Measurements from ENCODE around the gene FNDC3B.
A peak's percentile ranks its signal among the peaks of the same experiment; 100 is the strongest.

FNDC3B gene

DNA sequence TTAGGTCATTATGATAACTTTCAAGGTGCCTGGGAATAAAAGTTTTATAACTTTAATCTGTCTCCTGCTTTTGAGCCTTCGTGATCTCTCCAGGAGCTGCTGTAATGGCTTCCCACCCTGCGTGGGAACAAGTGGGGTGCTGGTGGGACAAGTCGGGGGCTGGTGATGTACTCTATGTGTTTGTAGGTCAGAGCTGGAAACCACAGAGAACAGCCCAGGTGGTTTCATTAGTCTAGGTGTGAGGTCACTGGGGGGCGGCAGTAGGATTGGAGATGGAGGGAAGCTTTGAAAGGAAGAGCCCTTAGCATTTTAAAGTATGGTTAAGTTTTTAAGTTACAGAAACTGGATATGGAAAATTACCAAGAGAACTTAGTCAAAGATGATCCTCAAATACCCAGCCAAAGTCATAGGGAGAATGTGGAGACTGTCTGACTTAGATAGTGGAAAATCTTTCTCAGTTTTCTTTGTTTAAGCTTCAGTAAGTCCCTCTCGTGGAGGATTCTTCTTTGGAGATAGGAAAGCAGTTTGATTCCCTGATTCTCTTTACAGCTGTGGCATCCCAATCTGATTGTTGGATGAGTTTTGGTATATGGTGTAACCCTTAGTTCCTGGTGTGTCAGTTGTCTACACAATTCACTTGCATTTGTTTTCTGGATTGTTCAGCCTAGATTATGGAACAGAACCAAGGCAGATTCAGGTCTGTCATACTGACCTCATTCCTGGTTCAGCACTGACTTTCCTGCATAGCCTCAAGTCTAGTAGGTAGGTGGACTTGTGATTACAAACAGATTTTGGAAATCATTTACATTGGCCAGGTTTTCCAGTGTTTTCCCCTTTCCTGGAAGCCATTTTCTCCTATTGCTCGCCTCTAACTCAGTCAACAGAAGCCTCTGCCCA, 115.6 kb downstream of the FNDC3B start:
- peak; percentile 70 for DNase-seq (ENCODE audit: low read depth)
- H3K4me3 ChIP-seq (ENCODE audit: low read depth, low read length), result no peak overlapping the region
- no peak for TF ChIP-seq CTCF (IDR thresholded peaks at IDR 0.05; ENCODE audit: insufficient read depth, low read depth, low read length, missing control alignments)

DNA sequence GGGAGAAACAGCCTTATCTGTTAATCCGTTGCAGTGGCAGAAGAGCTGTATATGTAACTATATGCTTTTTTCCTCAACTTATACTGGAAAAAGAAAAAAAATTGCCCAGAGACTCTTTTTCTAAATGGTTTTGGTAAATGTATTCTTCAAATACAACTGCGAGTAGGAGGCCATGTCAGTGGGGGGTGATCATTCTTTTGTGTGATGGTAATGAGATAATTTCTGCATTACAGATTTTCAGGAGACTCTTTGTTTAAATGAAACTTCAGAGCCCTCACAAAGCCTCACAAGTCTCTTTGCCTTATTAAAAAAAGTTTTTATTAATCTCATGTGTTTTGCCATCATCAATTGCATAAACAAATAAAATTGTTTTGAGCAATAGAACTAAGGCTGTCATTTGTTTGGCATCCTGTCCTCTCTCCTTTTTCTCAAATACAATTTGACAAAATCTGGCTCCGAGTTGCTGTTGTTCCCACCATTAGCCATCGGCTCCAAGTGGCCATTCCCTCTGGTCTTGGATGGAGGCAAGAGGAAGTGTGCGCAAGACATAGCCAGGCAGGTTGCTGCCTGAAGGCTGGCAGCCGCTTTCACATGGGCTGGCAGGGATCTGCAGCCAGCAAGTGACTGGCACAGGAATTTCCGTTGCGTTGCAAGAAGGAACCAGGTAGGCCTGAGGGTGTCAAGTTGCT, 116.7 kb downstream of the FNDC3B start:
- TF ChIP-seq CTCF (IDR thresholded peaks at IDR 0.05; ENCODE audit: insufficient read depth, low read depth, low read length, missing control alignments), result no peak
- no peak overlapping the region for H3K4me3 ChIP-seq (ENCODE audit: low read depth, low read length)
- no peak for DNase-seq (ENCODE audit: low read depth)

- no peak for DNase-seq (ENCODE audit: low read depth)
- H3K4me3 ChIP-seq (ENCODE audit: low read depth, low read length), result no peak overlapping the region
- TF ChIP-seq CTCF (IDR thresholded peaks at IDR 0.05; ENCODE audit: insufficient read depth, low read depth, low read length, missing control alignments), result no peak
Observed at GRCh38 chr3:172156586-172156955, 117.2 kb downstream of the FNDC3B start.

GRCh38 chr3:172157564-172158258, 118.3 kb downstream of the FNDC3B start:
- no peak for TF ChIP-seq CTCF (IDR thresholded peaks at IDR 0.05; ENCODE audit: insufficient read depth, low read depth, low read length, missing control alignments)
- H3K4me3 ChIP-seq (ENCODE audit: low read depth, low read length), result no peak overlapping the region
- DNase-seq (ENCODE audit: low read depth), result no peak

GRCh38 chr3:172158741-172159140, 119.4 kb downstream of the FNDC3B start:
- no peak for TF ChIP-seq CTCF (IDR thresholded peaks at IDR 0.05; ENCODE audit: insufficient read depth, low read depth, low read length, missing control alignments)
- no peak for DNase-seq (ENCODE audit: low read depth)
- no peak overlapping the region for H3K4me3 ChIP-seq (ENCODE audit: low read depth, low read length)

DNA sequence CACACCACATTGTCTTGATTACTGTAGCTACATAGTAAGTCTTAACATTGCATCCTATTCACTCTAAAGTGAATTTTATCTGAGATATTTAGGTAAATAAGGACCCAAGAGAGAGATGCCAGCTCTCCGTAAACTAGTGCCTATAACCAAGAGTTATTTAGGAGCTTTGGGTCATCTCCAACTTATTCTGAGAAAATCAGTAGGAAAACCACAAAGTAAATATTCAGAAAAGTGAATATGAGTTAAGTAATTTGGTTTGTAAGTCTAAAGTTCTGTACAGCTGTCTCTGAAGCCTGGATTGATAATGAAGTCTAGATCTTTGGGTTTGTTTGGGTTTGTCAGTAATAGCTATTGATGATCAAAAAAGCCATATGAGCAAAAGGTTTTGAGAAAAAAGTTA, 120.0 kb downstream of the FNDC3B start:
- no peak overlapping the region for H3K4me3 ChIP-seq (ENCODE audit: low read depth, low read length)
- TF ChIP-seq CTCF (IDR thresholded peaks at IDR 0.05; ENCODE audit: insufficient read depth, low read depth, low read length, missing control alignments), result no peak
- DNase-seq (ENCODE audit: low read depth), result no peak
